ENCODE data around the gene MYH2. TPM values are rescaled to one million over a fixed set of nuclear protein-coding genes. Genes with fewer than 3 reads are reported as not detected.

MYH2 gene
- total and polyA plus RNA-seq, 2 donors (not counting 3 experiments of a cell fraction or from before 2014, with no cell fraction given), result not detected

DNA sequence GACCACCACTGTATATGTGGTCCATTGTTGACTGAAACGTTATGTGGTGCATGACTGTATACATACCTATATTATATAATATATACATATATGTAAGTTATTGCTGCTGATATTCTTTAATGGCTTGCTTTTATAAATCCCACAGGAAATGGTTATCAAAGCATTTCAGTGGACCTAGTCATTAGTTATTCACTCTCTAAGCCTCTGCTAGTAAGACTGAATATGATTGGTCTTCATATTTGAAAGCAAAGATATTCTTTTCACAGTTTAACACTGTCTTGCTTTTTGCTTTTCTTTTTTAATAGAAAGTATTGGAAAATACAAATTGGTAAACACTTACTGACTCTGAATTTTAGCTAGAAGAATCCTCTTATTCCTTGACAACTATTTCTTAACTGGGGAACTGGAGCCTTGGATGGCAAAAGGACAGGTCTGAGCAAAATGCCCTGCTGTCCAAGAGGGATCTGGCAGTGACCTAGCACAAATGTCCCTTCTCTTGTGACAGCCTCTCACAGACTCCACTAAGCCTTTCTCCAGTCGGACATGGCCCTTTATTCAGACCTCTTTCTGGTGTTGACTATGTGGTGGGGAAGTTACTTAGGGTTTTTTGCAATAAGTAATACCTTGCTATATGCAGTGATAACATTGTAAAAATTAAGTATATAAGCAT lies 14.7 kb upstream of the MYH2 start:
- H2AFZ ChIP-seq (ENCODE audit: low read depth, low read length), result no peak overlapping the region
- no peaks in the 10 kb centered on the region for H3K4me1 ChIP-seq (ENCODE audit: control insufficient read depth, extremely low read depth, insufficient read depth, low read length)
- H4K20me1 ChIP-seq (replicated peaks; ENCODE audit: control insufficient read depth, extremely low read depth, insufficient read depth, low read length), result no peaks in the 10 kb centered on the region
- no peaks in the 10 kb centered on the region for H3K9me1 ChIP-seq (replicated peaks; ENCODE audit: control insufficient read depth, extremely low read depth, insufficient read depth, low read length)
- DNase-seq (ENCODE audit: low read depth, low spot score) (no peak), FAIRE-seq (no peak)
- no peaks in the 10 kb centered on the region for H3K36me3 ChIP-seq (ENCODE audit: control insufficient read depth in 2 of 2, extremely low read depth in 1 of 2, insufficient read depth in 2 of 2, low read length in 2 of 2)
- ChIA-PET CTCF (no interaction called here), POLR2A (no interaction called here)
- no peaks in the 10 kb centered on the region for H3K27me3 ChIP-seq (ENCODE audit: control insufficient read depth in 2 of 2, insufficient read depth in 2 of 2, low read length in 2 of 2)
- no peak overlapping the region for H3K4me3 ChIP-seq (replicated peaks in 1 of 3; ENCODE audit: insufficient read depth in 1 of 3, low read depth in 1 of 3, low read length in 3 of 3)
- no TSS peak for BruUV-seq (replicated peaks)
- no peak overlapping the region for H3K4me2 ChIP-seq (ENCODE audit: insufficient read depth, low read length)
- no peaks in the 10 kb centered on the region for H3K9me3 ChIP-seq (replicated peaks; ENCODE audit: control insufficient read depth, insufficient read depth, low read length)
- no peaks in the 10 kb centered on the region for H3K79me2 ChIP-seq (ENCODE audit: control insufficient read depth, insufficient read depth, low read length)
- dilution Hi-C loops (cut with MboI; ENCODE audit: extremely low pct_ligation_motif_present, low sequenced_read_pairs) (no loop called here), intact Hi-C loops (cut with micrococcal nuclease) (no loop called here)
- H3K27ac ChIP-seq (ENCODE audit: insufficient read depth, low read depth, low read length), result no peak overlapping the region
- no peak overlapping the region for H3K9ac ChIP-seq (replicated peaks; ENCODE audit: extremely low read depth, insufficient read depth, low read length)
- TF ChIP-seq GATA2 (IDR thresholded peaks at IDR 0.05; ENCODE audit: insufficient read depth, insufficient read length, low read depth, low read length), result no peak

DNA sequence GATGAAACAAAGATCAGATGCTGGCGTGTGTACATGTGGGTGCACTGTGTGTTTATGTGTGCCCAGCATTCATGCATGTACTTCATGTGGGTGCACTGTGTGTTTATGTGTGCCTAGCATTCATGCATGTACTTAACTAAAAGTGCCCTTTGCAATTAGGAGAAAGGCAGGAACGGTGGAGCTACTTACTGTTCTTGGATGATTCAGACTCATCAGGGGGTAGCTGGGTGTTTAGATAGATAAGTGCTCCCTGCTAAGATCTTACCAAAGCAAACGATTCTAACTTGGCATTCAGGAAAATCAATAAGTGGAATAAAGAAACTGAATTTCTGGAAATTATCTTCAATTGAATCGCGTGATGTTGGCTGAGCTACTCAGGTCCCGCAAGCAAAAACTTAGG lies 8.6 kb upstream of the MYH2 start:
- dilution Hi-C loops (cut with MboI; ENCODE audit: extremely low pct_ligation_motif_present, low sequenced_read_pairs), result no loop called here
- Histone ChIP-seq H2AFZ (ENCODE audit: low read depth, low read length) (no peak overlapping the region), H3K4me2 (ENCODE audit: insufficient read depth, low read length) (no peak overlapping the region), H3K4me1 (ENCODE audit: control insufficient read depth, extremely low read depth, insufficient read depth, low read length) (no peaks in the 10 kb centered on the region), H4K20me1 (replicated peaks; ENCODE audit: control insufficient read depth, extremely low read depth, insufficient read depth, low read length) (no peaks in the 10 kb centered on the region), H3K9me3 (replicated peaks; ENCODE audit: control insufficient read depth, insufficient read depth, low read length) (no peaks in the 10 kb centered on the region), H3K4me3 (replicated peaks in 1 of 3; ENCODE audit: insufficient read depth in 1 of 3, low read depth in 1 of 3, low read length in 3 of 3) (no peak overlapping the region), H3K27ac (ENCODE audit: insufficient read depth, low read depth, low read length) (no peak overlapping the region), H3K27me3 (ENCODE audit: control insufficient read depth in 2 of 2, insufficient read depth in 2 of 2, low read length in 2 of 2) (no peaks in the 10 kb centered on the region), H3K9ac (replicated peaks; ENCODE audit: extremely low read depth, insufficient read depth, low read length) (no peak overlapping the region), H3K9me1 (replicated peaks; ENCODE audit: control insufficient read depth, extremely low read depth, insufficient read depth, low read length) (no peaks in the 10 kb centered on the region), H3K36me3 (ENCODE audit: control insufficient read depth in 2 of 2, extremely low read depth in 1 of 2, insufficient read depth in 2 of 2, low read length in 2 of 2) (no peaks in the 10 kb centered on the region), H3K79me2 (ENCODE audit: control insufficient read depth, insufficient read depth, low read length) (no peaks in the 10 kb centered on the region)
- ChIA-PET CTCF (no interaction called here), POLR2A (no interaction called here)
- FAIRE-seq (no peak), DNase-seq (ENCODE audit: low read depth, low spot score) (no peak)
- intact Hi-C loops (cut with micrococcal nuclease), result no loop called here
- no TSS peak for BruUV-seq (replicated peaks)
- TF ChIP-seq, protein P1, sequence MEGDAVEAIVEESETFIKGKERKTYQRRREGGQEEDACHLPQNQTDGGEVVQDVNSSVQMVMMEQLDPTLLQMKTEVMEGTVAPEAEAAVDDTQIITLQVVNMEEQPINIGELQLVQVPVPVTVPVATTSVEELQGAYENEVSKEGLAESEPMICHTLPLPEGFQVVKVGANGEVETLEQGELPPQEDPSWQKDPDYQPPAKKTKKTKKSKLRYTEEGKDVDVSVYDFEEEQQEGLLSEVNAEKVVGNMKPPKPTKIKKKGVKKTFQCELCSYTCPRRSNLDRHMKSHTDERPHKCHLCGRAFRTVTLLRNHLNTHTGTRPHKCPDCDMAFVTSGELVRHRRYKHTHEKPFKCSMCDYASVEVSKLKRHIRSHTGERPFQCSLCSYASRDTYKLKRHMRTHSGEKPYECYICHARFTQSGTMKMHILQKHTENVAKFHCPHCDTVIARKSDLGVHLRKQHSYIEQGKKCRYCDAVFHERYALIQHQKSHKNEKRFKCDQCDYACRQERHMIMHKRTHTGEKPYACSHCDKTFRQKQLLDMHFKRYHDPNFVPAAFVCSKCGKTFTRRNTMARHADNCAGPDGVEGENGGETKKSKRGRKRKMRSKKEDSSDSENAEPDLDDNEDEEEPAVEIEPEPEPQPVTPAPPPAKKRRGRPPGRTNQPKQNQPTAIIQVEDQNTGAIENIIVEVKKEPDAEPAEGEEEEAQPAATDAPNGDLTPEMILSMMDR (IDR thresholded peaks at IDR 0.05; ENCODE audit: extremely low read depth in 1 of 2, insufficient read depth in 1 of 2, low read depth in 1 of 2, low read length in 2 of 2), result no peak
- TF ChIP-seq MAX (IDR thresholded peaks at IDR 0.05; ENCODE audit: insufficient read depth, insufficient read length), result no peak
- TF ChIP-seq POLR2A (IDR thresholded peaks at IDR 0.05; ENCODE audit: low read depth, low read length), result no peak
- no peak for TF ChIP-seq JUN (IDR thresholded peaks at IDR 0.05; ENCODE audit: borderline replicate concordance, insufficient read depth, insufficient read length, low read depth)
- TF ChIP-seq FOS (IDR thresholded peaks at IDR 0.05; ENCODE audit: borderline replicate concordance, insufficient read depth, low read length), result no peak
- no peak for TF ChIP-seq EZH2 (IDR thresholded peaks at IDR 0.05; ENCODE audit: borderline replicate concordance, low read depth, low read length, severe bottlenecking)
- no peak for TF ChIP-seq MYC (IDR thresholded peaks at IDR 0.05; ENCODE audit: low read depth, low read length)
- no peak for TF ChIP-seq POLR2AphosphoS5 (IDR thresholded peaks at IDR 0.05; ENCODE audit: insufficient read depth, low read depth, low read length)
- no peak for TF ChIP-seq GATA2 (IDR thresholded peaks at IDR 0.05; ENCODE audit: insufficient read depth, insufficient read length, low read depth, low read length)
